H1 (cell line): ENCODE data around the gene PHC2. TPM values are rescaled to one million over a fixed set of nuclear protein-coding genes. Genes with fewer than 3 reads are reported as not detected.
A peak's percentile ranks its signal among the peaks of the same experiment; 100 is the strongest.

ENCODE experiments used
- CTCF ChIA-PET: fragments of 300-600 bp; sonication (Branson Sonifier 250); formaldehyde crosslinking; loops from one replicate; lab custom pipeline; 2021; ENCODE audit not compliant: partially characterized antibody; lab: Charles Lee
- POLR2A ChIA-PET: fragments of 300-600 bp; sonication (Branson Sonifier 250); formaldehyde crosslinking; loops from one replicate; lab custom pipeline; 2021; ENCODE audit warnings: inconsistent platforms; ENCODE audit not compliant: partially characterized antibody; lab: Charles Lee
- DNase-seq, 2 experiments: peaks; one replicate each; pipeline versions ENCODE4 v3.0.0 to v3.0.0-alpha.2; 2010 to 2022; ENCODE audit warnings: low spot score in 2 of 2, low read depth in 1 of 2, mixed read lengths in 1 of 2
- FAIRE-seq: peaks from 2 replicates; lab custom pipeline; 2011; peaks lifted over from hg19 to GRCh38; lab: Jason Lieb, UNC
- H2AFZ ChIP-seq: 2 replicates; pipeline ENCODE4 v1.8.1; 2012; ENCODE audit warnings: low read length, inconsistent platforms
- H2AK5ac ChIP-seq: 2 replicates; pipeline ENCODE4 v1.6.1; 2013; ENCODE audit warnings: low read depth, low read length
- H2BK120ac ChIP-seq: replicated peaks from 2 replicates; pipeline ENCODE3; 2013; ENCODE audit warnings: low read depth, low read length, inconsistent platforms
- H2BK12ac ChIP-seq: 2 replicates; pipeline ENCODE4 v1.6.1; 2013; ENCODE audit warnings: low read depth, low read length
- H2BK15ac ChIP-seq: 2 replicates; pipeline ENCODE4 v1.6.1; 2013; ENCODE audit warnings: low read length
- H2BK20ac ChIP-seq: 2 replicates; pipeline ENCODE4 v1.6.1; 2013; ENCODE audit warnings: low read length
- H2BK5ac ChIP-seq: 2 replicates; pipeline ENCODE4 v1.6.1; 2013; ENCODE audit warnings: low read depth, low read length
- H3K14ac ChIP-seq: 2 replicates; pipeline ENCODE4 v1.6.1; 2013; ENCODE audit warnings: inconsistent platforms; ENCODE audit not compliant: insufficient read length
- H3K18ac ChIP-seq: 2 replicates; pipeline ENCODE4 v1.6.1; 2013; ENCODE audit warnings: low read length; ENCODE audit errors: extremely low read depth
- H3K23ac ChIP-seq: 2 replicates; pipeline ENCODE4 v1.6.1; 2013; ENCODE audit warnings: inconsistent platforms; ENCODE audit not compliant: insufficient read length
- H3K23me2 ChIP-seq: 2 replicates; pipeline ENCODE4 v1.6.1; 2013; ENCODE audit warnings: low read depth, low read length
- H3K27ac ChIP-seq: 2 replicates; pipeline ENCODE4 v1.6.1; 2011; ENCODE audit warnings: low read depth, low read length, inconsistent platforms
- H3K27me3 ChIP-seq, 4 experiments: replicated peaks in 1 of 4; 1 replicate in 1 of 4; 2 replicates in 3 of 4; pipeline versions ENCODE4 v1.6.1 to v1.8.1; 2011 to 2013; ENCODE audit warnings: low read length in 3 of 4, mild to moderate bottlenecking in 3 of 4, inconsistent platforms in 2 of 4, mixed read lengths in 2 of 4, moderate library complexity in 1 of 4; ENCODE audit not compliant: control insufficient read depth in 3 of 4, insufficient read depth in 3 of 4; ENCODE audit errors: extremely low read depth in 1 of 4
- H3K36me3 ChIP-seq, 4 experiments: 2 replicates each; pipeline versions ENCODE4 v1.6.1 to v1.8.1; 2011 to 2013; ENCODE audit warnings: mild to moderate bottlenecking in 4 of 4, low read length in 3 of 4, moderate library complexity in 2 of 4, control low read depth in 1 of 4, inconsistent platforms in 1 of 4; ENCODE audit not compliant: insufficient read depth in 4 of 4, control insufficient read depth in 2 of 4
- H3K4ac ChIP-seq: replicated peaks from 2 replicates; pipeline ENCODE3; 2013; ENCODE audit warnings: low read length, low read depth, mixed read lengths, inconsistent platforms; ENCODE audit not compliant: insufficient read length
- H3K4me1 ChIP-seq, 4 experiments: replicated peaks in 1 of 4; 1 replicate in 1 of 4; 2 replicates in 3 of 4; pipeline versions ENCODE4 v1.6.1 to v1.8.1; 2011 to 2013; ENCODE audit warnings: low read length in 3 of 4, inconsistent platforms in 2 of 4, mixed read lengths in 1 of 4; ENCODE audit not compliant: insufficient read depth in 4 of 4, control insufficient read depth in 3 of 4
- H3K4me2 ChIP-seq, 2 experiments: 2 replicates each; pipeline versions ENCODE4 v1.6.1 to v1.8.1; 2011 to 2013; ENCODE audit warnings: low read depth in 2 of 2, low read length in 2 of 2, control low read depth in 1 of 2, inconsistent platforms in 1 of 2, mild to moderate bottlenecking in 1 of 2; ENCODE audit not compliant: insufficient read depth in 1 of 2
- H3K4me3 ChIP-seq, 4 experiments: fragments of 200-600, 300-600 bp in 1 of 4; sonication (generic), shearing (Covaris generic), sonication (Bioruptor Twin) in 1 of 4; 2 replicates each; pipeline versions ENCODE4 v1.5.1 to v1.8.1; 2011 to 2016; ENCODE audit warnings: low read length in 4 of 4, low read depth in 3 of 4, control low read depth in 2 of 4, inconsistent platforms in 2 of 4, mild to moderate bottlenecking in 2 of 4, mixed read lengths in 1 of 4, moderate library complexity in 1 of 4; ENCODE audit not compliant: insufficient read depth in 2 of 4; ENCODE audit errors: extremely low read depth in 1 of 4
- H3K56ac ChIP-seq: replicated peaks from 2 replicates; pipeline ENCODE3; 2013; ENCODE audit warnings: low read depth, mild to moderate bottlenecking, mixed read lengths, low read length, inconsistent platforms; ENCODE audit not compliant: insufficient read length
- H3K79me1 ChIP-seq: 2 replicates; pipeline ENCODE4 v1.6.1; 2013; ENCODE audit warnings: low read depth, low read length, control low read depth
- H3K79me2 ChIP-seq, 2 experiments: 2 replicates each; pipeline versions ENCODE4 v1.6.1 to v1.8.1; 2012 to 2013; ENCODE audit warnings: low read length in 2 of 2, mild to moderate bottlenecking in 2 of 2, inconsistent platforms in 1 of 2; ENCODE audit not compliant: insufficient read depth in 2 of 2, control insufficient read depth in 1 of 2
- H3K9ac ChIP-seq, 4 experiments: replicated peaks in 1 of 4; 1 replicate in 1 of 4; 2 replicates in 3 of 4; pipeline versions ENCODE4 v1.6.1 to v1.8.1; 2011 to 2013; ENCODE audit warnings: low read depth in 3 of 4, low read length in 3 of 4, control low read depth in 2 of 4, mild to moderate bottlenecking in 2 of 4, moderate library complexity in 2 of 4, inconsistent platforms in 1 of 4; ENCODE audit errors: extremely low read depth in 1 of 4
- H3K9me3 ChIP-seq, 2 experiments: 2 replicates each; pipeline versions ENCODE4 v1.6.1 to v1.8.1; 2012 to 2013; ENCODE audit warnings: mild to moderate bottlenecking in 2 of 2, moderate library complexity in 2 of 2, control low read depth in 1 of 2, inconsistent platforms in 1 of 2, low read depth in 1 of 2, low read length in 1 of 2, mixed read lengths in 1 of 2; ENCODE audit not compliant: insufficient read depth in 2 of 2
- H4K20me1 ChIP-seq, 2 experiments: replicated peaks in 1 of 2; 2 replicates each; pipeline versions ENCODE3 to v1.8.1; 2011 to 2013; ENCODE audit warnings: inconsistent platforms in 2 of 2, low read length in 2 of 2, mild to moderate bottlenecking in 1 of 2; ENCODE audit not compliant: insufficient read depth in 2 of 2, control insufficient read depth in 1 of 2
- H4K5ac ChIP-seq: 2 replicates; pipeline ENCODE4 v1.6.1; 2013; ENCODE audit warnings: low read length, low read depth, mixed read lengths, inconsistent platforms; ENCODE audit not compliant: insufficient read length
- H4K8ac ChIP-seq: 2 replicates; pipeline ENCODE4 v1.8.0; 2013; ENCODE audit warnings: mild to moderate bottlenecking, moderate library complexity, low read length, inconsistent platforms; ENCODE audit not compliant: insufficient read depth; ENCODE audit errors: extremely low read depth
- H4K91ac ChIP-seq: replicated peaks from 2 replicates; pipeline ENCODE3; 2013; ENCODE audit warnings: low read length, mixed read lengths, inconsistent platforms; ENCODE audit not compliant: insufficient read length
- CREB1 ChIP-seq: IDR thresholded peaks from 2 replicates; pipeline ENCODE4 v1.6.1; 2012; ENCODE audit warnings: inconsistent platforms
- WGBS, 2 experiments: shearing (Covaris generic) in 1 of 2; methylation state at CpG; one replicate each; pipeline versions ENCODE4 v1.1.6 to v1.1.7; 2013 to 2015; ENCODE audit warnings: low lambda C conversion rate in 2 of 2, mixed read lengths in 2 of 2, inconsistent platforms in 1 of 2, low coverage in 1 of 2, missing lambda C conversion rate in 1 of 2; ENCODE audit not compliant: insufficient replicate concordance in 2 of 2, insufficient coverage in 1 of 2, insufficient read length in 1 of 2; ENCODE audit errors: extremely low coverage in 1 of 2, missing lambda C conversion rate in 1 of 2; 5-methylcytosine and 5-hydroxymethylcytosine counted together
- polyA plus RNA-seq, 7 experiments: library from polyadenylated mRNA; depleted of rRNA in 3 of 7; stranded (reverse) in 5 of 7; unstranded in 2 of 7; fragments of >200 nt in 5 of 7; fragments of 200-250 nt in 2 of 7; gene quantifications; 1 replicate in 5 of 7; 2 replicates in 1 of 7; 4 replicates in 1 of 7; pipeline versions ENCODE4 v1.2.1 to v1.2.3, GENCODE V29; 2011 to 2013; ENCODE audit warnings: missing spikeins in 2 of 7, mixed read lengths in 2 of 7
- total RNA-seq: library from RNA; stranded (reverse); fragmentation: NEBNext Ultra II Directional; extraction: Animal tissue kit (Norgen Biotek cat#: 25700); gene quantifications from 2 replicates; pipeline ENCODE4 v1.2.1, GENCODE V29; 2021

Gene PHC2
- total and polyA plus RNA-seq, 2 of the 8 experiments (the other 6 are each of a cell fraction or from before 2014, with no cell fraction given), result 5.6 to 14.2 TPM

DNA sequence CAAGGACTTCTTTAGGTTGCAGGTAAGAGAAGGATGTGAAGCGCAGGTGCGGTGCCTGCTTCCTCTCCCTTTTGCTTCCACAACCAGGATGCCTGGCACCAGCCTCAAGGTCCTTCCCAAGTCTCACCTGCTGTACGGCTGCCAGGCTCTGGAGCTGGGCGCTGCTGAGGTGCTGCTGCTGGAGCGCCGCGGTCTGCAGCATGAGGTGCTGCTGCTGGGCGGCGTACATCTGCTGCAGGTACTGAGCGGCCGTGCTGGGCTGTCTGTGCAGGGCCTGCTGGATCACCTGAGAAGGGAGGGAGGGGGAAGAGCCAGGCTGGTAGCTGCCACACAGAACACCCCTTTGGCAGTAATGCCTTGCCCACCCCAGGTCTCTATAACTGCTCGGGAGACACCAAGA lies 58.7 kb downstream of the PHC2 start:
- CTCF ChIA-PET, result interaction anchor here (0.9 to 5.0 kb wide), 9 partner anchors 8 to 233 kb away, joined by 3 to 48 read pairs (median 5); no protein-coding TSS in a partner anchor
- Histone ChIP-seq H4K5ac (no peak overlapping the region), H4K8ac (0 out of 2 replicates have a peak overlapping the region, but pooled peaks have one; percentile 31), H2AK5ac (no peak overlapping the region), H3K9ac (no peak overlapping the region), H3K4me1 (peaks cover 0 to 10% (median 3%) of the 10 kb centered on the region in 4 experiments; a peak in 4 of 7 replicates), H3K79me2 (no peaks in the 10 kb centered on the region), H3K4ac (no peak overlapping the region), H2BK12ac (no peak overlapping the region), H3K4me2 (no peak overlapping the region), H2BK15ac (no peak overlapping the region), H3K79me1 (no peaks in the 10 kb centered on the region), H2BK5ac (no peak overlapping the region), H3K27ac (no peak overlapping the region), H4K20me1 (no peaks in the 10 kb centered on the region), H3K18ac (no peak overlapping the region), H4K91ac (no peak overlapping the region), H3K4me3 (no peak overlapping the region), H2BK20ac (no peak overlapping the region), H3K36me3 (no peaks in the 10 kb centered on the region), H3K23me2 (no peaks in the 10 kb centered on the region), H2AFZ (no peak overlapping the region), H3K14ac (no peak overlapping the region), H3K23ac (no peak overlapping the region), H2BK120ac (no peak overlapping the region), H3K9me3 (no peaks in the 10 kb centered on the region), H3K27me3 (no peaks in the 10 kb centered on the region), H3K56ac (no peak overlapping the region)
- FAIRE-seq (no peak), DNase-seq (no peak)
- 94% methylated on average over 12 of the region's 12 CpGs; no CpG with 5 or more reads in 1 of the 2 experiments for WGBS, 2 experiments
- TF ChIP-seq CREB1, result no peak
- POLR2A ChIA-PET, result interaction anchor here (0.6 to 1.0 kb wide), 4 partner anchors 12 to 1357 kb away, joined by 3 to 4 read pairs (median 4); no protein-coding TSS in a partner anchor
